ENCODE data around the gene VEZT.

DNA sequence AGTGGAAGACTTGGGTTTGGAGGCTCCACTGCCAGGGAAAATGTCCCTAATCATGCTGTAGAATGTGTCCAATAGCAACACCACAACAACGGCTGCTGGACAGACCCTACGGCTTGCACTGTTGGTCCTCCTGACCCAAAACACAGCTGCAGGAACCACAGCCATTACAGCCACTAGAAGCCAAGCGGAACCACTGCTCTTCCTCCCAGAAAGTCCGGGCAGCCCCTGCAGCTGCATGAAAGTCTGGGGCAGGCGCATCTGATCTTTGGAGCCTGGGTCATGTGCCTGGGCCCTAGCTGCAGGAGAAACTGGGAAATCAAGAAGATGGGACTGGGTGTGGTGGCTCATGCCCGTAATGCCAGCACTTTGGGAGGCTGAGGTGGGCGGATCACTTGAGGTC, 131.7 kb downstream of the VEZT start:
- TF ChIP-seq, protein P1, sequence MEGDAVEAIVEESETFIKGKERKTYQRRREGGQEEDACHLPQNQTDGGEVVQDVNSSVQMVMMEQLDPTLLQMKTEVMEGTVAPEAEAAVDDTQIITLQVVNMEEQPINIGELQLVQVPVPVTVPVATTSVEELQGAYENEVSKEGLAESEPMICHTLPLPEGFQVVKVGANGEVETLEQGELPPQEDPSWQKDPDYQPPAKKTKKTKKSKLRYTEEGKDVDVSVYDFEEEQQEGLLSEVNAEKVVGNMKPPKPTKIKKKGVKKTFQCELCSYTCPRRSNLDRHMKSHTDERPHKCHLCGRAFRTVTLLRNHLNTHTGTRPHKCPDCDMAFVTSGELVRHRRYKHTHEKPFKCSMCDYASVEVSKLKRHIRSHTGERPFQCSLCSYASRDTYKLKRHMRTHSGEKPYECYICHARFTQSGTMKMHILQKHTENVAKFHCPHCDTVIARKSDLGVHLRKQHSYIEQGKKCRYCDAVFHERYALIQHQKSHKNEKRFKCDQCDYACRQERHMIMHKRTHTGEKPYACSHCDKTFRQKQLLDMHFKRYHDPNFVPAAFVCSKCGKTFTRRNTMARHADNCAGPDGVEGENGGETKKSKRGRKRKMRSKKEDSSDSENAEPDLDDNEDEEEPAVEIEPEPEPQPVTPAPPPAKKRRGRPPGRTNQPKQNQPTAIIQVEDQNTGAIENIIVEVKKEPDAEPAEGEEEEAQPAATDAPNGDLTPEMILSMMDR (conservative IDR thresholded peaks at IDR 0.05) = no peak
- no peak for TF ChIP-seq ZFX (IDR thresholded peaks at IDR 0.05)

Data from C4-2B (cell line).